ENCODE measurements around the gene SRMS. TPM values are rescaled to one million over a fixed set of nuclear protein-coding genes. Genes with fewer than 3 reads are reported as not detected.
A peak's percentile ranks its signal among the peaks of the same experiment; 100 is the strongest.

The SRMS gene
- total and polyA plus RNA-seq, 2 of the 13 experiments (the other 11 are each of a cell fraction or from before 2014, with no cell fraction given) = not detected

- TF ChIP-seq, protein P1, sequence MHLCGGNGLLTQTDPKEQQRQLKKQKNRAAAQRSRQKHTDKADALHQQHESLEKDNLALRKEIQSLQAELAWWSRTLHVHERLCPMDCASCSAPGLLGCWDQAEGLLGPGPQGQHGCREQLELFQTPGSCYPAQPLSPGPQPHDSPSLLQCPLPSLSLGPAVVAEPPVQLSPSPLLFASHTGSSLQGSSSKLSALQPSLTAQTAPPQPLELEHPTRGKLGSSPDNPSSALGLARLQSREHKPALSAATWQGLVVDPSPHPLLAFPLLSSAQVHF (CRISPR knock-in tag; IDR thresholded peaks at IDR 0.05) = no peak
- no peak for TF ChIP-seq ZNF569 (CRISPR knock-in tag; IDR thresholded peaks at IDR 0.05; ENCODE audit: borderline replicate concordance)
- TF ChIP-seq HNRNPL (IDR thresholded peaks at IDR 0.05; ENCODE audit: low read depth, low read length) = 0 out of 2 replicates have a peak, but pooled peaks have one; percentile 26
- TF ChIP-seq SMARCC2 (IDR thresholded peaks at IDR 0.05) = no peak
- TF ChIP-seq FOSL2 (CRISPR knock-in tag; IDR thresholded peaks at IDR 0.05) = no peak
- TF ChIP-seq, protein P2, sequence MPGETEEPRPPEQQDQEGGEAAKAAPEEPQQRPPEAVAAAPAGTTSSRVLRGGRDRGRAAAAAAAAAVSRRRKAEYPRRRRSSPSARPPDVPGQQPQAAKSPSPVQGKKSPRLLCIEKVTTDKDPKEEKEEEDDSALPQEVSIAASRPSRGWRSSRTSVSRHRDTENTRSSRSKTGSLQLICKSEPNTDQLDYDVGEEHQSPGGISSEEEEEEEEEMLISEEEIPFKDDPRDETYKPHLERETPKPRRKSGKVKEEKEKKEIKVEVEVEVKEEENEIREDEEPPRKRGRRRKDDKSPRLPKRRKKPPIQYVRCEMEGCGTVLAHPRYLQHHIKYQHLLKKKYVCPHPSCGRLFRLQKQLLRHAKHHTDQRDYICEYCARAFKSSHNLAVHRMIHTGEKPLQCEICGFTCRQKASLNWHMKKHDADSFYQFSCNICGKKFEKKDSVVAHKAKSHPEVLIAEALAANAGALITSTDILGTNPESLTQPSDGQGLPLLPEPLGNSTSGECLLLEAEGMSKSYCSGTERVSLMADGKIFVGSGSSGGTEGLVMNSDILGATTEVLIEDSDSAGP (CRISPR knock-in tag; IDR thresholded peaks at IDR 0.05; ENCODE audit: borderline replicate concordance) = peak; percentile 49; the same call in 1 of the 2 replicates
- no peak for TF ChIP-seq ZNF546 (CRISPR knock-in tag; conservative IDR thresholded peaks at IDR 0.05)
- no peak for TF ChIP-seq SATB2 (CRISPR knock-in tag; IDR thresholded peaks at IDR 0.05)
- TF ChIP-seq ZNF616 (CRISPR knock-in tag; IDR thresholded peaks at IDR 0.05; ENCODE audit: low read depth) = 0 out of 2 replicates have a peak, but pooled peaks have one; percentile 33
- no peak for TF ChIP-seq GPN1 (CRISPR knock-in tag; IDR thresholded peaks at IDR 0.05; ENCODE audit: borderline replicate concordance)
- TF ChIP-seq, protein P3, sequence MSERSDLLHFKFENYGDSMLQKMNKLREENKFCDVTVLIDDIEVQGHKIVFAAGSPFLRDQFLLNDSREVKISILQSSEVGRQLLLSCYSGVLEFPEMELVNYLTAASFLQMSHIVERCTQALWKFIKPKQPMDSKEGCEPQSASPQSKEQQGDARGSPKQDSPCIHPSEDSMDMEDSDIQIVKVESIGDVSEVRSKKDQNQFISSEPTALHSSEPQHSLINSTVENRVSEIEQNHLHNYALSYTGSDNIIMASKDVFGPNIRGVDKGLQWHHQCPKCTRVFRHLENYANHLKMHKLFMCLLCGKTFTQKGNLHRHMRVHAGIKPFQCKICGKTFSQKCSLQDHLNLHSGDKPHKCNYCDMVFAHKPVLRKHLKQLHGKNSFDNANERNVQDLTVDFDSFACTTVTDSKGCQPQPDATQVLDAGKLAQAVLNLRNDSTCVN (CRISPR knock-in tag; IDR thresholded peaks at IDR 0.05; ENCODE audit: borderline replicate concordance) = no peak
- TF ChIP-seq ZNF10 (CRISPR knock-in tag; IDR thresholded peaks at IDR 0.05; ENCODE audit: borderline replicate concordance, low read depth) = no peak
- no peak for TF ChIP-seq GMEB2 (CRISPR knock-in tag; IDR thresholded peaks at IDR 0.05; ENCODE audit: low read depth)
- no peak for TF ChIP-seq TBX3 (IDR thresholded peaks at IDR 0.05; ENCODE audit: borderline replicate concordance)
- TF ChIP-seq ZSCAN22 (CRISPR knock-in tag; IDR thresholded peaks at IDR 0.05) = no peak
- TF ChIP-seq ZNF713 (CRISPR knock-in tag; IDR thresholded peaks at IDR 0.05) = no peak
- no peak for TF ChIP-seq POLR2AphosphoS2 (IDR thresholded peaks at IDR 0.05; ENCODE audit: low read depth, low read length)
- TF ChIP-seq RELA (CRISPR knock-in tag; IDR thresholded peaks at IDR 0.05) = no peak
- TF ChIP-seq, protein P4, sequence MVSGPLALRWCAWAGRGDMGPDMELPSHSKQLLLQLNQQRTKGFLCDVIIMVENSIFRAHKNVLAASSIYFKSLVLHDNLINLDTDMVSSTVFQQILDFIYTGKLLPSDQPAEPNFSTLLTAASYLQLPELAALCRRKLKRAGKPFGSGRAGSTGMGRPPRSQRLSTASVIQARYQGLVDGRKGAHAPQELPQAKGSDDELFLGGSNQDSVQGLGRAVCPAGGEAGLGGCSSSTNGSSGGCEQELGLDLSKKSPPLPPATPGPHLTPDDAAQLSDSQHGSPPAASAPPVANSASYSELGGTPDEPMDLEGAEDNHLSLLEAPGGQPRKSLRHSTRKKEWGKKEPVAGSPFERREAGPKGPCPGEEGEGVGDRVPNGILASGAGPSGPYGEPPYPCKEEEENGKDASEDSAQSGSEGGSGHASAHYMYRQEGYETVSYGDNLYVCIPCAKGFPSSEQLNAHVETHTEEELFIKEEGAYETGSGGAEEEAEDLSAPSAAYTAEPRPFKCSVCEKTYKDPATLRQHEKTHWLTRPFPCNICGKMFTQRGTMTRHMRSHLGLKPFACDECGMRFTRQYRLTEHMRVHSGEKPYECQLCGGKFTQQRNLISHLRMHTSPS (CRISPR knock-in tag; IDR thresholded peaks at IDR 0.05; ENCODE audit: low read depth) = 0 out of 2 replicates have a peak, but pooled peaks have one; percentile 36
- TF ChIP-seq ZNF232 (CRISPR knock-in tag; IDR thresholded peaks at IDR 0.05; ENCODE audit: borderline replicate concordance) = no peak
- peak; percentile 24 for TF ChIP-seq ZNF883 (CRISPR knock-in tag; IDR thresholded peaks at IDR 0.05; ENCODE audit: not compliant biosample characterization)
- no peak for TF ChIP-seq MTF2 (CRISPR knock-in tag; IDR thresholded peaks at IDR 0.05; ENCODE audit: borderline replicate concordance)
Measured at GRCh38 chr20:63554361-63555278, 7.1 kb upstream of the SRMS start (continued).
